HTERT RPE-1 (cell line): ENCODE data around the gene LTBP2.

Experiments used
- in situ Hi-C: fragments of 300-500 bp; cut with MboI; formaldehyde crosslinking; loops from 4 replicates; pipeline ENCODE4 v1.14.3; 2020; ENCODE audit warnings: low sequenced_read_pairs

The LTBP2 gene

GRCh38 chr14:74532246-74532645 is 79.8 kb downstream of the LTBP2 start:
- in situ Hi-C loops = no loop called here

GRCh38 chr14:74531467-74531866 is 80.6 kb downstream of the LTBP2 start:
- in situ Hi-C loops = no loop called here

- in situ Hi-C loops = no loop called here
Observed at GRCh38 chr14:74531006-74531405, 81.0 kb downstream of the LTBP2 start.

GRCh38 chr14:74528886-74529285 is 83.2 kb downstream of the LTBP2 start:
- in situ Hi-C loops = no loop called here

- in situ Hi-C loops = no loop called here
Observed at GRCh38 chr14:74528406-74528805, 83.6 kb downstream of the LTBP2 start.

- in situ Hi-C loops = no loop called here
Observed at GRCh38 chr14:74527736-74528280, 84.2 kb downstream of the LTBP2 start.

- in situ Hi-C loops = no loop called here
Observed at GRCh38 chr14:74526854-74527585, 85.0 kb downstream of the LTBP2 start.

- in situ Hi-C loops = no loop called here
Observed at GRCh38 chr14:74525361-74525851, 86.6 kb downstream of the LTBP2 start.

GRCh38 chr14:74524812-74525135 is 87.3 kb downstream of the LTBP2 start:
- in situ Hi-C loops = no loop called here

- in situ Hi-C loops = no loop called here
Observed at GRCh38 chr14:74524076-74524811, 87.8 kb downstream of the LTBP2 start.

GRCh38 chr14:74522740-74523139 is 89.3 kb downstream of the LTBP2 start:
- in situ Hi-C loops = no loop called here

GRCh38 chr14:74521756-74522155 is 90.3 kb downstream of the LTBP2 start:
- in situ Hi-C loops = no loop called here

- in situ Hi-C loops = no loop called here
Observed at GRCh38 chr14:74519316-74520074, 92.5 kb downstream of the LTBP2 start.

GRCh38 chr14:74518221-74518620 is 93.8 kb downstream of the LTBP2 start:
- in situ Hi-C loops = no loop called here

GRCh38 chr14:74517731-74518130 is 94.3 kb downstream of the LTBP2 start:
- in situ Hi-C loops = no loop called here

GRCh38 chr14:74516451-74517160 is 95.4 kb downstream of the LTBP2 start:
- in situ Hi-C loops = no loop called here

GRCh38 chr14:74515891-74516412 is 96.1 kb downstream of the LTBP2 start:
- in situ Hi-C loops = no loop called here

- in situ Hi-C loops = no loop called here
Observed at GRCh38 chr14:74514471-74514941, 97.5 kb downstream of the LTBP2 start.

- in situ Hi-C loops = no loop called here
Observed at GRCh38 chr14:74511966-74512830, 99.8 kb downstream of the LTBP2 start.
